GM19324 (cell line): ENCODE results near the gene BLTP2.

ENCODE experiments used
- ATAC-seq: cut with Tn5 transposase; IDR thresholded peaks from one replicate; pipeline ENCODE4 v1.9.1; 2021; ENCODE audit warnings: mild to moderate bottlenecking, moderate library complexity; ENCODE audit not compliant: unreplicated experiment, low FRiP score

The BLTP2 gene

DNA sequence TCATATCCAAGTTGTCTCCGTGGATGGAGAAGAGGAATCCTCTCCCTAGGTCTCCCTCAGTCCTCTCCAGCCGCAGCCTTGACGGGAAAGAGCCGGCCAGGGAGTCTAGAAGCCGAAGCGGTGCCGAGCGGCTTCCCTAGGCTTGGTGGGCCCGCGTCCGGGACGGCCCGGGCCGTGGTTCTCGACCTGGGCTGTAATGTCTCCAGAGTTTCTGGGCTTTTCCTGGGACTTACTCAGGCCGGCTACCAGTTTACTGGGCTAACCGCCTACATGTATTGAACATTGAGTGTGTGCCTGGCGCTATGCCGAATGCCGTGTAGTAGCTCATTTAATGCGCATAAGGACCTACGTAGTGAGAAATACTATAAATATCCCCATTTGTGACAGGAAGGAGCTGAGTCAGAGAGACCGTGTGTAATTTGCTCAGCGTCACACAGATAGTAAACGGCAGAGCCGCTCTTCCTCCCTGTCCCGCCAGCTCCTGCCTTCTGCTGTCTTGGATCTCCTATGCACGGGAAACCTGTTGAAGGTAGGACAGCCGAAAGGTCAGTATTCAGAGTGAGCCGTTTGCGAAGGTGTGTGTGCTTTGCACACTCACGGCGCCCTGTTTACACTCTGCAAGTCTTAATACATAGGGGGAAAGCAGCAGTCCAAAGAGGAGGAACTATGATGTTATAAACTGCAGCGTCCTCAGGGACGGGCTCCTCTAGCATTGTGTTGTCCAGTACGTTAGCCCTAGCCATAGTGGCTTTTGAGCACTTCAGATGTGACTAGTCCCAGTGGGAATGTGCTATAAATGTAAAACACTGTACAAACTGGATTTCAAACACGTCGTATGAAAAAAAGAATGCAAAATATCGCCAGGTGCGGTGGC is 45.4 kb downstream of the BLTP2 start:
- peak; percentile 35 for ATAC-seq

DNA sequence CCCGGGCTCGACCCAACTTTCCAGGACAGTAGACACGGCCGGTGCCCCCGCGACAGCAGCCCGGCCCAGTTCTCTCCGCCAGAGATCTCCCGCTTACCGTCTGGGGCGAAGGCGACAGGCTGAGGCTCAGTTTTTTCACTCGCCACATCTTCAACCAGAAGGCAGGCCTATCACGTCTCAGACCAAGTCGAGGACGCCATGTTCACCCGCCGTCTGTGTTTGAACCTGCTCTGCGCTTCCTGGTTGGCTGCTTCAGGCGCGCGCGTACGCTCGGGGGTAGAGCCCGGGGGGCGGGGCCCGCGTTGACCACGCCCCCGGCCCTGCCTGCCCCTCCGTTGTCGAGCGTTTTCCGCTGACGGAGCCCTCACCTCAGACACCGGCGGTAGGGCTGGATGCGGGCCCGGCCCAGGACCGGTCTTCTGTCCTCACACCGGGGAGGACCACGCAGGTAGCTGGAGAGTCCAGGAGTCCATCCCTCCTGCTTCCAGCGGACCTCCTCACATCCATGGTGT is 46.1 kb downstream of the BLTP2 start, which contains the start of gene SPAG5:
Gene SPAG5, minus strand, starts transcription at position 227 of the 512 bp plus-strand sequence. Its CDS starts 79 bp downstream, at position 148.
- peak; percentile 87 for ATAC-seq

DNA sequence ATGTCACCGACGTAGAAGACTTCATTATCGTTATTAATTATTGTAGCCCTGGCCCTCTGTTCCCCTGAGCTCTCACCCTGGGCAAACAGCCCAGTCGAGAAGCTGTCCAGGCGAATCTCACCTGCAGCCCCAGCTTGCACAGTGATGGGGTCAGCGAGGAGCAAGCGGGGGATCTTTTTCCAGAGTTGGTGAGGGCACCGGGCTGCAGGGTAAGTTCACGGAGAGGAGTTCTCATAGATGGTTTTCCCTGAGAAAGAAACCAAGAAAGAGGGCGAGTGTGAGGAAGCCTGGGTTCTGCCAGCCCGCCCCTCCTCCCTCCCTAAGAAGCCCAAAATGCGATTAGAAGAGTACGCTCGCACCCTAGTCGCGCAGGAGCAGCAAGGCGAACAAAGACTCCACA is 46.6 kb downstream of the BLTP2 start:
- peak; percentile 4 for ATAC-seq

DNA sequence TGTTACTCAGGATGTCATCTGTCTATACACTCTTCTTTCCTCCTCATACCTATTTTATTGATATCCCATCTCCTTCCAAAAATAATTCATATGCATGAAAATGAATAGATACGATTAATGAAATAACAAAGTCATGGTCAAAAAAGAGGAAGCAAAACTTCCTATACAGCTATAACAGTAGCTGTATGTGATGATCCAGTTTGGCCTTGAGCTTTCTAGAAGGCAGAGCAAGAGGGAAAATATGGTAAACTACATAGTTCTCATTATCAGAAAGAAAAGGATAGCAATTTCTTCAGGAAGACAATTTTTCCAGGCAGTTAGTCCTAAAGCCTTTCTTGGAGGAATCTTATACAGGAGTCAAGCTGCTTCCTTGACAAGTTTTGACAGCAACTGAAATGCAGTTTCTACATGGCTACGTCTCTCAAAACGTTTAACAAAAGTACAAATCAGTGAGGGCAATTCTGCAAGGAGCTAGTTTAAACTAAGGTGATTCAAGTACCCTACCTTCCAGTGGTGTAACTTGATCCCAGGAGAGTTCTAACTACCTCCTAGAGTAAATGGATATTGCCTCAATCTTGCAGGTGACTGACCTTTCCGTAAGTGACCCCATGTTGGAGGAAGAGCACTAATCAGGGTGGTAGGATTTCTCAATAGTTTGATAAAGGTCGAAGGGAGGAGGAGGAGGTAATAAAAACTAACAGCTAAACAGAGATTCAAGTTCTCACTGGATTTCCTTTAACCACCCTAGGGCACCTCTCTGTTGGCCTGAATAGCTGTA is 47.2 kb downstream of the BLTP2 start:
- ATAC-seq, result no peak
